Measurements from ENCODE around the gene MLST8. TPM values are rescaled to one million over a fixed set of nuclear protein-coding genes. Genes with fewer than 3 reads are reported as not detected.

Gene MLST8
- polyA plus RNA-seq, 3 donors, result 29.9 to 54.3 (median 30.5) TPM

DNA sequence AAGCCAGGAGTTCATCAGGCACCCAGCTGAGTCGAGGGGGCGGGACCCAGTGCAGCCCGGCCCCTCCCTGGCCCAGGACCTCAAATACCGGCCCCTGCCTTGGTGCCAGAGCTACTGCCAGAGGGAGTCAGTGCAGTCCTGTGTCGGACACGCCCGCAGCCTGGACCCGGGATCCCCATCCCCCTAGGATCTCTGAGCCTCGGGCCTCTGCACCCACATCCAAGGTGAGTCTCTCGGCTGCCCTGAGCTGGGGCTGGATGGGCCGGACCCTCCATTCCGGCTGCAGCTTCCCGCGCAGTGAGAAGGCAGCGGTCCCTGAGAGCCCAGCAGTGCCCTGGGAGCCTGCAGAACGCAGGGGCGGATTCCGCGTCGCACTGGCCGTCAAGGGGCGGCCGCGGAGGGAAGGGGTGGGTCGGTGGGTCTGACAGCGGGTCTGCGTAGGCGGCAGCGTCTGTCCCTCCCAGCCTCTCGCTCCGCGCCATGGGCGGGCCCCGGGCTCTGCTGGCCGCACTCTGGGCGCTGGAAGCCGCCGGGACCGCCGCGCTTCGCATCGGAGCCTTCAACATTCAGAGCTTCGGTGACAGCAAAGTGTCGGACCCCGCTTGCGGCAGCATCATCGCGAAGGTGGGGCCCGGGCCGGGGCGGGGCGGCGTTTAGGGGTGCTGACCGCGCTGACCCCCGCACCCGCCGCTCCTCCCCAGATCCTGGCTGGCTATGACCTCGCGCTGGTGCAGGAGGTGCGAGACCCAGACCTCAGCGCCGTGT lies 31.3 kb downstream of the MLST8 start, which contains the start of gene DNASE1L2:
Gene DNASE1L2, plus strand, starts transcription at position 108 of the 765 bp plus-strand sequence. Its CDS starts 373 bp downstream, at position 481.
- Histone ChIP-seq H2AFZ (ENCODE audit: insufficient read depth, low read depth, low read length, poor library complexity, severe bottlenecking) (no peak within 1 kb of the TSS), H3K27me3 (ENCODE audit: control insufficient read depth in 2 of 2, insufficient read depth in 2 of 2, low read length in 2 of 2) (peaks cover 18 to 38% of the 10 kb centered on the region in 2 donors), H3K4me2 (replicated peaks; ENCODE audit: extremely low read depth, low read length, poor library complexity, severe bottlenecking) (peak within 1 kb of the TSS; percentile 1), H3K27ac (ENCODE audit: low read depth in 1 of 2, low read length in 2 of 2) (no peak within 1 kb of the TSS), H3K36me3 (replicated peaks in 1 of 2; ENCODE audit: control insufficient read depth in 1 of 2, insufficient read depth in 2 of 2, low read length in 2 of 2) (peaks cover 39 to 49% of the 10 kb centered on the region in 2 donors), H3K4me1 (ENCODE audit: control insufficient read depth in 1 of 2, insufficient read depth in 2 of 2, low read length in 2 of 2) (peaks cover 5 to 6% of the 10 kb centered on the region in 2 donors), H3K79me2 (ENCODE audit: insufficient read depth, low read length) (no peaks in the 10 kb centered on the region), H4K20me1 (ENCODE audit: insufficient read depth, low read length) (peaks cover 26% of the 10 kb centered on the region), H3K9ac (ENCODE audit: insufficient read depth, low read length, poor library complexity, severe bottlenecking) (no peak within 1 kb of the TSS), H3K4me3 (replicated peaks in 1 of 3; ENCODE audit: low read depth in 2 of 3, low read length in 3 of 3) (no peak within 1 kb of the TSS), H3K9me3 (replicated peaks in 1 of 2; ENCODE audit: control insufficient read depth in 1 of 2, insufficient read depth in 1 of 2, low read length in 2 of 2) (no peaks in the 10 kb centered on the region)
- peaks cover 35 to 50% (median 35%) of the 10 kb centered on the region in 3 donors for H3K27me3 Mint-ChIP-seq (ENCODE audit: low read depth in 3 of 3)
- TF ChIP-seq, protein P1, sequence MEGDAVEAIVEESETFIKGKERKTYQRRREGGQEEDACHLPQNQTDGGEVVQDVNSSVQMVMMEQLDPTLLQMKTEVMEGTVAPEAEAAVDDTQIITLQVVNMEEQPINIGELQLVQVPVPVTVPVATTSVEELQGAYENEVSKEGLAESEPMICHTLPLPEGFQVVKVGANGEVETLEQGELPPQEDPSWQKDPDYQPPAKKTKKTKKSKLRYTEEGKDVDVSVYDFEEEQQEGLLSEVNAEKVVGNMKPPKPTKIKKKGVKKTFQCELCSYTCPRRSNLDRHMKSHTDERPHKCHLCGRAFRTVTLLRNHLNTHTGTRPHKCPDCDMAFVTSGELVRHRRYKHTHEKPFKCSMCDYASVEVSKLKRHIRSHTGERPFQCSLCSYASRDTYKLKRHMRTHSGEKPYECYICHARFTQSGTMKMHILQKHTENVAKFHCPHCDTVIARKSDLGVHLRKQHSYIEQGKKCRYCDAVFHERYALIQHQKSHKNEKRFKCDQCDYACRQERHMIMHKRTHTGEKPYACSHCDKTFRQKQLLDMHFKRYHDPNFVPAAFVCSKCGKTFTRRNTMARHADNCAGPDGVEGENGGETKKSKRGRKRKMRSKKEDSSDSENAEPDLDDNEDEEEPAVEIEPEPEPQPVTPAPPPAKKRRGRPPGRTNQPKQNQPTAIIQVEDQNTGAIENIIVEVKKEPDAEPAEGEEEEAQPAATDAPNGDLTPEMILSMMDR (IDR thresholded peaks at IDR 0.05), result no peak
- intact Hi-C loops (cut with micrococcal nuclease), result no loop called here
- peak within 1 kb of the TSS in 1 of 2 donors; percentile 51 for H3K4me3 Mint-ChIP-seq
- H3K36me3 Mint-ChIP-seq, result peaks cover 39 to 53% of the 10 kb centered on the region in 2 donors
- no peak for DNase-seq
- H3K27ac Mint-ChIP-seq, result no peak within 1 kb of the TSS
- H3K9me3 Mint-ChIP-seq, result peaks cover 0 to 6% (median 0%) of the 10 kb centered on the region in 7 donors
- H3K4me1 Mint-ChIP-seq, result peaks cover 5% of the 10 kb centered on the region
- WGBS (ENCODE audit: insufficient coverage), result 6% methylated on average over 62 of the region's 64 CpGs

DNA sequence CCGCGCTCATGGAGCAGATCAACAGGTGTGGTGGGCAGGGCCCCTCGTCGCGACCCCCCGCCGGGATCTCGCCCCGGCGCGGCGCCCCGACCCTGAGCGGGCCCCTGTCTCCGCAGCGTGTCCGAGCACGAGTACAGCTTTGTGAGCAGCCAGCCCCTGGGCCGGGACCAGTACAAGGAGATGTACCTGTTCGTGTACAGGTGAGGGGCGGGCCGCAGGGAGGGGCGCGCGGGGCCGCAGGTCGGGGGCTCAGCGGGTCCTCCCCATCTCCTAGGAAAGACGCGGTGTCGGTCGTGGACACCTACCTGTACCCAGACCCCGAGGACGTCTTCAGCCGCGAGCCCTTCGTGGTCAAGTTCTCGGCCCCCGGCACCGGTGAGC lies 31.8 kb downstream of the MLST8 start:
- TF ChIP-seq, protein P1 (IDR thresholded peaks at IDR 0.05), result no peak
- H3K4me3 Mint-ChIP-seq, result peak overlapping the region in 1 of 2 donors; percentile 35
- 3% methylated on average over 28 of the region's 40 CpGs for WGBS (ENCODE audit: insufficient coverage)

More for the DNA sequence above, 31.8 kb downstream of the MLST8 start:
- DNase-seq, result no peak
- Histone ChIP-seq H3K27ac (ENCODE audit: low read depth in 1 of 2, low read length in 2 of 2) (no peak overlapping the region), H3K79me2 (ENCODE audit: insufficient read depth, low read length) (no peaks in the 10 kb centered on the region), H4K20me1 (ENCODE audit: insufficient read depth, low read length) (peaks cover 26% of the 10 kb centered on the region), H3K4me2 (replicated peaks; ENCODE audit: extremely low read depth, low read length, poor library complexity, severe bottlenecking) (no peak overlapping the region), H3K9me3 (replicated peaks in 1 of 2; ENCODE audit: control insufficient read depth in 1 of 2, insufficient read depth in 1 of 2, low read length in 2 of 2) (no peaks in the 10 kb centered on the region), H3K4me3 (replicated peaks in 1 of 3; ENCODE audit: low read depth in 2 of 3, low read length in 3 of 3) (no peak overlapping the region), H3K9ac (ENCODE audit: insufficient read depth, low read length, poor library complexity, severe bottlenecking) (no peak overlapping the region), H2AFZ (ENCODE audit: insufficient read depth, low read depth, low read length, poor library complexity, severe bottlenecking) (no peak overlapping the region), H3K4me1 (ENCODE audit: control insufficient read depth in 1 of 2, insufficient read depth in 2 of 2, low read length in 2 of 2) (peaks cover 5 to 6% of the 10 kb centered on the region in 2 donors), H3K27me3 (ENCODE audit: control insufficient read depth in 2 of 2, insufficient read depth in 2 of 2, low read length in 2 of 2) (peaks cover 18 to 38% of the 10 kb centered on the region in 2 donors), H3K36me3 (replicated peaks in 1 of 2; ENCODE audit: control insufficient read depth in 1 of 2, insufficient read depth in 2 of 2, low read length in 2 of 2) (peaks cover 33 to 43% of the 10 kb centered on the region in 2 donors)
- peaks cover 0 to 6% (median 0%) of the 10 kb centered on the region in 7 donors for H3K9me3 Mint-ChIP-seq
- no peak overlapping the region for H3K27ac Mint-ChIP-seq
- peaks cover 5% of the 10 kb centered on the region for H3K4me1 Mint-ChIP-seq
- intact Hi-C loops (cut with micrococcal nuclease), result no loop called here
- peaks cover 36 to 53% of the 10 kb centered on the region in 2 donors for H3K36me3 Mint-ChIP-seq
- H3K27me3 Mint-ChIP-seq (ENCODE audit: low read depth in 3 of 3), result peaks cover 35 to 50% (median 35%) of the 10 kb centered on the region in 3 donors

Measured in CD14-positive monocyte (primary cell).